Thyroid gland (tissue), 4 donors: ENCODE measurements around the gene MKNK1.

Experiments used
- CTCF ChIP-seq, 6 experiments: fragments of 200-600 bp in 3 of 6; fragments of 450-650 bp in 3 of 6; sonication (generic) in 3 of 6; IDR thresholded peaks; one replicate each; pipeline ENCODE4 v1.5.1; 2016 to 2019; ENCODE audit warnings: antibody characterized with exemption in 6 of 6, mild to moderate bottlenecking in 2 of 6, inconsistent platforms in 1 of 6, moderate library complexity in 1 of 6
- POLR2A ChIP-seq, 2 donors: fragments of 450-650 bp; IDR thresholded peaks; one replicate each; pipeline ENCODE4 v1.6.1; 2017; ENCODE audit warnings: antibody characterized with exemption in 2 of 2, mild to moderate bottlenecking in 2 of 2, moderate library complexity in 1 of 2

DNA sequence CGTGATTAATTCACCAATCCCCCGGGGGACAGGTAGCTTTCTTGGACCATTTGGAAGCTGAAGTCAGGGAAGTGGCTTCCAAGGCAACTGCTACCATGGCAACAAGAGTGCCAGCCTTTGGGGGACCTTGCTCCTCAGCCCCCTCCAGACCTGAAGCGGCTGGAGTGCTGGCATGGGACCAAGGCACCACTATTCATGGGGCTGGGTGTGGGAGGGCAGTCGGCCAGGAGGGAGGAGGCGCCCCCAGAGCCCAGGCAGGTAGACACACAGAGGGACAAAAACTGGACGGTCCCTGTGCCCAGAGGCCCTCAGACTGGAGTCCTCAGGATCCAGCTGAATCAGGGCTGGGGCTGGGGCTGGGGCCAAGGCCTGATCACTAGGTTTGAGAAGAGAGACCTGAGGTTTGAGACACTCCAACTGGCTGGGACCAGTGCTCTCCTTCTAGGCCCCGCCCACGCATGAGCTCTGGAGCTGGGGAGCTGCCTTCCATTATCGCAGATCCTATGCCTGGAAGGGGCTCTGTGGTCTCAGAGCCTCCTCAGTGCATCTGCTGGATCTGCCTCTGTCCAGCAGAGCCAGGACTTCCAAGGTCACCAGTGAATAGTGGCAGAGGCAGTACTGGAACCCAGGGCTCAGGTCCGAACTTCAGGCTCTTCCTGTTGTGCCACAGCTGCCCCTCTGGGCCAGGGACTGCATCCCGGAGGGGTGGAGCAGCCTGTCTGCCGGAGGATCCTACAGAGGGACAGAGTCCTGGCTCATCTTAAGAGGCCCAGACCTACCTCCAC is 49.3 kb downstream of the MKNK1 start:
- TF ChIP-seq POLR2A (IDR thresholded peaks at IDR 0.05) (no peak), CTCF (IDR thresholded peaks at IDR 0.05) (no peak)
